Keratinocyte (primary cell): ENCODE data around the gene FBXL14. TPM values are rescaled to one million over a fixed set of nuclear protein-coding genes. Genes with fewer than 3 reads are reported as not detected.

ENCODE experiments used
- DNase-seq: peaks from one replicate; pipeline ENCODE4 v3.0.0-alpha.2; 2011; ENCODE audit warnings: low read depth, missing footprints, low spot score
- FAIRE-seq: peaks from 2 replicates; lab custom pipeline; 2011; peaks lifted over from hg19 to GRCh38; lab: Jason Lieb, UNC
- H2AFZ ChIP-seq: 2 replicates; pipeline ENCODE4 v1.6.0; 2012; ENCODE audit warnings: low read length, control low read depth, inconsistent platforms; ENCODE audit not compliant: control insufficient read depth
- H3K27ac ChIP-seq: 2 replicates; pipeline ENCODE4 v1.5.1; 2011; ENCODE audit warnings: low read length; ENCODE audit not compliant: control insufficient read depth, insufficient read depth
- H3K27me3 ChIP-seq: 3 replicates; pipeline ENCODE4 v1.6.0; 2011; ENCODE audit warnings: low read length; ENCODE audit not compliant: control insufficient read depth, insufficient read depth; ENCODE audit errors: extremely low read depth
- H3K36me3 ChIP-seq, 2 experiments: 2 replicates in 1 of 2; 3 replicates in 1 of 2; pipeline ENCODE4 v1.5.1; 2011; ENCODE audit warnings: low read length in 2 of 2, mild to moderate bottlenecking in 1 of 2; ENCODE audit not compliant: control insufficient read depth in 2 of 2, insufficient read depth in 2 of 2; ENCODE audit errors: extremely low read depth in 1 of 2
- H3K4me1 ChIP-seq: 3 replicates; pipeline ENCODE4 v1.5.1; 2011; ENCODE audit warnings: low read length; ENCODE audit not compliant: control insufficient read depth, insufficient read depth; ENCODE audit errors: extremely low read depth
- H3K4me2 ChIP-seq: 3 replicates; pipeline ENCODE4 v1.6.0; 2011; ENCODE audit warnings: low read depth, low read length; ENCODE audit not compliant: control insufficient read depth, insufficient read depth; ENCODE audit errors: extremely low read depth
- H3K4me3 ChIP-seq, 3 experiments: fragments of 200-600 bp in 1 of 3; sonication (generic) in 1 of 3; 2 replicates in 2 of 3; 3 replicates in 1 of 3; pipeline ENCODE4 v1.5.1; 2011 to 2016; ENCODE audit warnings: low read length in 3 of 3, mild to moderate bottlenecking in 3 of 3, control low read depth in 2 of 3, inconsistent platforms in 1 of 3, low read depth in 1 of 3, mixed read lengths in 1 of 3, mixed run types in 1 of 3, moderate library complexity in 1 of 3; ENCODE audit not compliant: control insufficient read depth in 2 of 3, insufficient read depth in 2 of 3; ENCODE audit errors: extremely low read depth in 1 of 3
- H3K79me2 ChIP-seq: 2 replicates; pipeline ENCODE4 v1.6.0; 2012; ENCODE audit warnings: low read length; ENCODE audit not compliant: control insufficient read depth, insufficient read depth
- H3K9ac ChIP-seq: 3 replicates; pipeline ENCODE4 v1.6.0; 2011; ENCODE audit warnings: low read length; ENCODE audit not compliant: control insufficient read depth, insufficient read depth; ENCODE audit errors: extremely low read depth
- H3K9me1 ChIP-seq: 3 replicates; pipeline ENCODE4 v1.6.0; 2011; ENCODE audit warnings: low read length; ENCODE audit not compliant: control insufficient read depth, insufficient read depth; ENCODE audit errors: extremely low read depth
- H3K9me3 ChIP-seq: 2 replicates; pipeline ENCODE4 v1.5.1; 2012; ENCODE audit warnings: low read depth, low read length; ENCODE audit not compliant: control insufficient read depth
- H4K20me1 ChIP-seq: 3 replicates; pipeline ENCODE4 v1.6.0; 2011; ENCODE audit warnings: low read length; ENCODE audit not compliant: control insufficient read depth, insufficient read depth; ENCODE audit errors: extremely low read depth
- EZH2 ChIP-seq: IDR thresholded peaks from one replicate; pipeline ENCODE4 v1.6.1; 2012; ENCODE audit warnings: inconsistent platforms, mild to moderate bottlenecking, low read length, moderate library complexity
- dilution Hi-C: fragments of 300-500 bp; cut with MboI; formaldehyde crosslinking; loops from one replicate; pipeline ENCODE4 v1.7.0; 2020; ENCODE audit warnings: low sequenced_read_pairs; ENCODE audit not compliant: extremely low pct_ligation_motif_present
- polyA plus RNA-seq, 5 experiments: library from polyadenylated mRNA; depleted of rRNA in 3 of 5; stranded (reverse) in 3 of 5; stranded (forward) in 1 of 5; unstranded in 1 of 5; fragments of >200 nt; gene quantifications; 1 replicate in 1 of 5; 2 replicates in 3 of 5; 3 replicates in 1 of 5; pipeline versions ENCODE4 v1.2.1 to v1.2.3, GENCODE V29; 2011 to 2012; ENCODE audit warnings: missing spikeins in 2 of 5, low read depth in 1 of 5, low replicate concordance in 1 of 5
- TF ChIP-seq, protein P1 (sequence below), 3 experiments: IDR thresholded peaks in 1 of 3; conservative IDR thresholded peaks in 1 of 3; optimal IDR thresholded peaks in 1 of 3; 2 replicates in 2 of 3; 3 replicates in 1 of 3; pipeline versions ENCODE3 to v1.5.1; 2011; ENCODE audit warnings: low read length in 3 of 3, mild to moderate bottlenecking in 3 of 3, moderate library complexity in 2 of 3, control low read depth in 1 of 3, inconsistent platforms in 1 of 3; ENCODE audit not compliant: insufficient read depth in 2 of 3; ENCODE audit errors: extremely low read depth in 1 of 3

FBXL14 gene
- polyA plus RNA-seq, 1 donor (not counting 4 experiments of a cell fraction or from before 2014, with no cell fraction given) = 1.8 TPM

DNA sequence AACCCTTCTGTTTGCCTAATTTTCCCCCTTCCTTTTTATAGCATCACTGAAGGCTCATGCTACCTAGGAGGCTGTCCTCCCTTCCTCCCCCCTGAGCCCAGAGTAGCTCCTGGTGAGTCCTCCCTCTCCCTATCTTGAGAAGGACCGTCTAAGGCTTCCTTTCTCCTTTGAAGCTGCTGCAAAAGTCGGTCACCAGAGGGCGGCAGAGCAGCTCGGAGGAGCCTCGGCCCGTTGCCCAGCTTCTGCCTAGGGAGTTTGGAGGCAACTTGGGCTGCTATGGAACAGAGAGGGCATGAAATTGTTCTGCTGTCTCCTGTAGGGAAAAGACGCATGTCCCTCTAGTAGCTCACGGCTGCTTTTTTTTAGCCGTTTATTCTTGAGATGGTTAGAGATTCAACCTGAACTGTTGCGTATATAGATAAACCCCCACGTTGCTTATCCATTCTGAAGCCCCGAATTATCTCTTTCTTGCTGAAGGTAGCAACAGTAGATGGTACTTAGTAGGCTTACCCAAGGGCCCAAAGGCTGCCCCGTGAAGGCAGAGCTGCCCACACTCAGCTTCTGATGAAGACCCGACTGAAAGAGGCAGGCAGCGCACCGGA lies 40.3 kb upstream of the FBXL14 start:
- no peak overlapping the region for H3K27ac ChIP-seq
- no peak overlapping the region for H3K9ac ChIP-seq
- no peak overlapping the region for H3K4me2 ChIP-seq
- H3K36me3 ChIP-seq = peaks cover 1 to 2% of the 10 kb centered on the region in 2 experiments
- no peak for TF ChIP-seq EZH2
- TF ChIP-seq, protein P1, sequence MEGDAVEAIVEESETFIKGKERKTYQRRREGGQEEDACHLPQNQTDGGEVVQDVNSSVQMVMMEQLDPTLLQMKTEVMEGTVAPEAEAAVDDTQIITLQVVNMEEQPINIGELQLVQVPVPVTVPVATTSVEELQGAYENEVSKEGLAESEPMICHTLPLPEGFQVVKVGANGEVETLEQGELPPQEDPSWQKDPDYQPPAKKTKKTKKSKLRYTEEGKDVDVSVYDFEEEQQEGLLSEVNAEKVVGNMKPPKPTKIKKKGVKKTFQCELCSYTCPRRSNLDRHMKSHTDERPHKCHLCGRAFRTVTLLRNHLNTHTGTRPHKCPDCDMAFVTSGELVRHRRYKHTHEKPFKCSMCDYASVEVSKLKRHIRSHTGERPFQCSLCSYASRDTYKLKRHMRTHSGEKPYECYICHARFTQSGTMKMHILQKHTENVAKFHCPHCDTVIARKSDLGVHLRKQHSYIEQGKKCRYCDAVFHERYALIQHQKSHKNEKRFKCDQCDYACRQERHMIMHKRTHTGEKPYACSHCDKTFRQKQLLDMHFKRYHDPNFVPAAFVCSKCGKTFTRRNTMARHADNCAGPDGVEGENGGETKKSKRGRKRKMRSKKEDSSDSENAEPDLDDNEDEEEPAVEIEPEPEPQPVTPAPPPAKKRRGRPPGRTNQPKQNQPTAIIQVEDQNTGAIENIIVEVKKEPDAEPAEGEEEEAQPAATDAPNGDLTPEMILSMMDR (optimal IDR thresholded peaks at IDR 0.05 in 1 of 3, IDR thresholded peaks at IDR 0.05 in 1 of 3, conservative IDR thresholded peaks at IDR 0.05 in 1 of 3; ENCODE audit: extremely low read depth in 1 of 3, insufficient read depth in 2 of 3, low read length in 3 of 3) = peak; percentile 84 to 92 (median 91)
- H3K79me2 ChIP-seq = no peaks in the 10 kb centered on the region
- H3K9me3 ChIP-seq = no peaks in the 10 kb centered on the region
- no peak for DNase-seq
- FAIRE-seq = peak; percentile 72
- H3K9me1 ChIP-seq = no peaks in the 10 kb centered on the region
- H4K20me1 ChIP-seq = no peaks in the 10 kb centered on the region
- dilution Hi-C loops = no loop called here
- H3K27me3 ChIP-seq = peaks cover 13% of the 10 kb centered on the region
- H3K4me3 ChIP-seq = no peak overlapping the region
- no peak overlapping the region for H2AFZ ChIP-seq
- no peaks in the 10 kb centered on the region for H3K4me1 ChIP-seq

GRCh38 chr12:1634149-1634548 lies 39.8 kb upstream of the FBXL14 start:
- H3K36me3 ChIP-seq = peaks cover 1 to 2% of the 10 kb centered on the region in 2 experiments
- TF ChIP-seq, protein P1 (optimal IDR thresholded peaks at IDR 0.05 in 1 of 3, IDR thresholded peaks at IDR 0.05 in 1 of 3, conservative IDR thresholded peaks at IDR 0.05 in 1 of 3; ENCODE audit: extremely low read depth in 1 of 3, insufficient read depth in 2 of 3, low read length in 3 of 3) = no peak
- TF ChIP-seq EZH2 = no peak
- H3K4me2 ChIP-seq = no peak overlapping the region
- H3K27ac ChIP-seq = no peak overlapping the region
- H3K4me3 ChIP-seq = no peak overlapping the region
- peak; percentile 44 for FAIRE-seq
- H3K4me1 ChIP-seq = no peaks in the 10 kb centered on the region
- no peak overlapping the region for H2AFZ ChIP-seq
- H3K9me1 ChIP-seq = no peaks in the 10 kb centered on the region
- no peaks in the 10 kb centered on the region for H3K9me3 ChIP-seq
- H3K27me3 ChIP-seq = peaks cover 18% of the 10 kb centered on the region
- no peaks in the 10 kb centered on the region for H3K79me2 ChIP-seq
- no peak overlapping the region for H3K9ac ChIP-seq
- no peak for DNase-seq
- H4K20me1 ChIP-seq = no peaks in the 10 kb centered on the region
- dilution Hi-C loops = no loop called here
